ENCODE results near the gene ZNF593. TPM values are rescaled to one million over a fixed set of nuclear protein-coding genes. Genes with fewer than 3 reads are reported as not detected.

Gene ZNF593
- total RNA-seq, 4 donors from 2014 or later = 18.7 to 27.2 (median 26.9) TPM; not detected in 1

DNA sequence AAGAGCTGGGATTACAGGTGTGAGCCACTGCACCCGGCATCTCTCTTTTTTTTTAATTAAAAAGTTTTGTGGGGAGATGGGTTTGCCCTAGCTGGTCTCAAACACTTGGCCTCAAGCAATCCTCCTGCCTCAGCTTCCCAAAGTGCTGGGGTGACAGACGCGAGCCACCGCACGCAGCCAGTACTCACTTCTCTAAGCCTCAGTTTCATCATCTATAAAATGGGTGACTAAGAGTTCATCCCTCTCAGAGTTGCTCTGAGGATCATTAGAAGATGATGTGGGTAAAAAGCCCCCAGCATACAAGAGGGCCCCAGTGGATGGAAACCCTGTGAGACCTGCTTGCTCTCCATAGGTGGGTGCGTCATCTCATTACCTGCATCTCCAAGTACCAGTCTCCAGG lies 18.2 kb downstream of the ZNF593 start:
- WGBS, 2 donors (ENCODE audit: low coverage in 1 of 2) = 96% methylated on average over 6 of the region's 6 CpGs; no CpG with 5 or more reads in 1 of the 2 donors
- Histone ChIP-seq H3K4me3 (no peak overlapping the region), H3K4me1 (no peaks in the 10 kb centered on the region), H3K9me3 (no peaks in the 10 kb centered on the region), H3K27me3 (no peaks in the 10 kb centered on the region), H3K27ac (no peak overlapping the region), H3K36me3 (peaks cover 0 to 4% (median 0%) of the 10 kb centered on the region in 4 donors)
- TF ChIP-seq POLR2A (IDR thresholded peaks at IDR 0.05) (no peak), EP300 (IDR thresholded peaks at IDR 0.05; ENCODE audit: low read depth) (no peak)
- TF ChIP-seq, protein P1, sequence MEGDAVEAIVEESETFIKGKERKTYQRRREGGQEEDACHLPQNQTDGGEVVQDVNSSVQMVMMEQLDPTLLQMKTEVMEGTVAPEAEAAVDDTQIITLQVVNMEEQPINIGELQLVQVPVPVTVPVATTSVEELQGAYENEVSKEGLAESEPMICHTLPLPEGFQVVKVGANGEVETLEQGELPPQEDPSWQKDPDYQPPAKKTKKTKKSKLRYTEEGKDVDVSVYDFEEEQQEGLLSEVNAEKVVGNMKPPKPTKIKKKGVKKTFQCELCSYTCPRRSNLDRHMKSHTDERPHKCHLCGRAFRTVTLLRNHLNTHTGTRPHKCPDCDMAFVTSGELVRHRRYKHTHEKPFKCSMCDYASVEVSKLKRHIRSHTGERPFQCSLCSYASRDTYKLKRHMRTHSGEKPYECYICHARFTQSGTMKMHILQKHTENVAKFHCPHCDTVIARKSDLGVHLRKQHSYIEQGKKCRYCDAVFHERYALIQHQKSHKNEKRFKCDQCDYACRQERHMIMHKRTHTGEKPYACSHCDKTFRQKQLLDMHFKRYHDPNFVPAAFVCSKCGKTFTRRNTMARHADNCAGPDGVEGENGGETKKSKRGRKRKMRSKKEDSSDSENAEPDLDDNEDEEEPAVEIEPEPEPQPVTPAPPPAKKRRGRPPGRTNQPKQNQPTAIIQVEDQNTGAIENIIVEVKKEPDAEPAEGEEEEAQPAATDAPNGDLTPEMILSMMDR (IDR thresholded peaks at IDR 0.05) = no peak
- intact Hi-C loops (cut with DNase I; ENCODE audit: low total_unique reads) (no loop called here), in situ Hi-C loops (cut with MboI; ENCODE audit: low pct_ligation_motif_present in 1 of 4, low pct_unique_long_range_greater_than_20kb in 1 of 4, low sequenced_read_pairs in 3 of 4) (no loop called here)
- no peak for DNase-seq

DNA sequence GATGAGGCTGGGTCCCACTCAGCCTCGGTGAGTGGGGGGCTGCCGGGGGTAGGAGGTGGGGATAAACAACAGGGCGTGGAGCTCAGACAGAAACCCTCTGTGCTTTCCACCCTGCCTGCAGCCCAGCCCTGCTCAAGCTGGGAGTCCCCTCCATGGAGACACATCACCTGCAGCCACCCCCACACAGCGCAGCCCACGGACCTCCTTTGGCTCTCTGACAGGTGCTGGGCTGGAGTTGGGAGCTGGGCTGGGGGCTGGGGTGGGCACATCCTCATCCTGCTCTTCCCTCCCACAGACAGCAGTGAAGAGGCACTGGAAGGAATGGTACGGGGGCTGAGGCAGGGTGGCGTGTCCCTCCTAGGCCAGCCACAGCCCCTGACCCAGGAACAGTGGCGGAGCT lies 18.8 kb downstream of the ZNF593 start:
- TF ChIP-seq POLR2A (IDR thresholded peaks at IDR 0.05) (no peak), EP300 (IDR thresholded peaks at IDR 0.05; ENCODE audit: low read depth) (no peak), POLR2AphosphoS5 (IDR thresholded peaks at IDR 0.05) (no peak)
- TF ChIP-seq, protein P1 (IDR thresholded peaks at IDR 0.05) = no peak
- intact Hi-C loops (cut with DNase I; ENCODE audit: low total_unique reads) = no loop called here
- Histone ChIP-seq H3K27me3 (no peaks in the 10 kb centered on the region), H3K9me3 (no peaks in the 10 kb centered on the region), H3K27ac (no peak overlapping the region), H3K36me3 (peaks cover 0 to 4% (median 0%) of the 10 kb centered on the region in 4 donors), H3K4me3 (no peak overlapping the region), H3K4me1 (no peaks in the 10 kb centered on the region)
- in situ Hi-C loops (cut with MboI; ENCODE audit: low pct_ligation_motif_present in 1 of 4, low pct_unique_long_range_greater_than_20kb in 1 of 4, low sequenced_read_pairs in 3 of 4) = no loop called here
- DNase-seq = no peak
- WGBS, 2 donors (ENCODE audit: low coverage in 1 of 2) = 93% methylated on average over 8 of the region's 8 CpGs; no CpG with 5 or more reads in 1 of the 2 donors

DNA sequence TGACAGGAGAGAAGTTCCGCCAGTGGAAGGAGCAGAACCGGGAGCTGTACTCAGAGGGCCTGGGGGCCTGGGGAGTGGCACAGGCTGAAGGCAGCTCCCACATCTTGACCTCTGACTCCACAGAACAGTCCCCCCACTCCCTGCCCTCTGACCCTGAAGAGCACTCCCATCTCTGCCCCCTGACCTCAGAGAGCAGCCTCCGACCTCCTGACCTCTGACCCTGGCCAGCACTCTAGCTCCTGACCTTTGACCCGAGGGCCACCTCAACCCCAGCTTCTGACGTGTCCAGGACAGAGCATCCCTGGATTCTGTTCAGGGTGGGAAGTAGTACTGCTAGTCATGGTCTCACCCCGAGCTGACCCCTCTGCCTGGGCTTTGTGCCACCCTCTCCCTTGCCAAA lies 19.6 kb downstream of the ZNF593 start:
- intact Hi-C loops (cut with DNase I; ENCODE audit: low total_unique reads) (no loop called here), in situ Hi-C loops (cut with MboI; ENCODE audit: low pct_ligation_motif_present in 1 of 4, low pct_unique_long_range_greater_than_20kb in 1 of 4, low sequenced_read_pairs in 3 of 4) (no loop called here)
- H3K27me3 ChIP-seq = no peaks in the 10 kb centered on the region
- no peak for TF ChIP-seq EP300 (IDR thresholded peaks at IDR 0.05; ENCODE audit: low read depth)
- no peak for TF ChIP-seq POLR2A (IDR thresholded peaks at IDR 0.05)
- no peak for TF ChIP-seq POLR2AphosphoS5 (IDR thresholded peaks at IDR 0.05)
- TF ChIP-seq, protein P1 (IDR thresholded peaks at IDR 0.05) = no peak
- no peak overlapping the region for H3K4me3 ChIP-seq
- H3K4me1 ChIP-seq = no peaks in the 10 kb centered on the region
- DNase-seq = no peak
- no peaks in the 10 kb centered on the region for H3K9me3 ChIP-seq
- 74 to 100% methylated on average over 1 to 6 of the region's 6 CpGs for WGBS, 2 donors (ENCODE audit: low coverage in 1 of 2)
- peaks cover 0 to 3% (median 0%) of the 10 kb centered on the region in 4 donors for H3K36me3 ChIP-seq
- no peak overlapping the region for H3K27ac ChIP-seq

DNA sequence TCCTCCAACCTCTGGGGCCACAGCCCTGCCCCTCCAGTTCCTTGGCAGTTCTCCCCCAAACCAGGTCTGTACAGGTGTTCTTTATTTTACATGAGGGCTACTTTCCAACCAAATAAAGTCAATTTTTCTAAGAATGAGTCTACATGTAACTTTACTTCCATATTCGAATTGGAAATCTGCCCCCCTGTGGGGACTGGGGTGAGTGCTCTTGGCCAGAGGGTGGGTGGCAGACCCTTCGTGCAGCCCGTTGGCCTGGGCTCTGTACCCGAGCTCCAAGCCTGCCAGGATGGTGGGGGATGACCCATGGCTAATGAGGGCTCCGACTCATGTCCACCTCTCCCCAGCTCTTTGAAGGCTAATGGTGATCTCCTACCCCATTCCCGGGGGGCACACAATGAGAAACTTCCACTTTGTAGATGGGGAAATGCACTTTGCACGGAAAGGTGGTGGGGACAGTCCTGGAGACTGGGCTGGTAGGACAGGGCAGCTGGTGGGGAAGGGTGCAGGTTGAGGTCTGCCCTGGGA lies 20.1 kb downstream of the ZNF593 start:
- intact Hi-C loops (cut with DNase I; ENCODE audit: low total_unique reads) (no loop called here), in situ Hi-C loops (cut with MboI; ENCODE audit: low pct_ligation_motif_present in 1 of 4, low pct_unique_long_range_greater_than_20kb in 1 of 4, low sequenced_read_pairs in 3 of 4) (no loop called here)
- DNase-seq = no peak
- no peak for TF ChIP-seq POLR2AphosphoS5 (IDR thresholded peaks at IDR 0.05)
- TF ChIP-seq POLR2A (IDR thresholded peaks at IDR 0.05) = no peak
- TF ChIP-seq, protein P1 (IDR thresholded peaks at IDR 0.05) = no peak
- TF ChIP-seq EP300 (IDR thresholded peaks at IDR 0.05; ENCODE audit: low read depth) = no peak
- H3K9me3 ChIP-seq = no peaks in the 10 kb centered on the region
- WGBS, 2 donors (ENCODE audit: low coverage in 1 of 2) = 89% methylated on average over 7 of the region's 7 CpGs; no CpG with 5 or more reads in 1 of the 2 donors
- H3K36me3 ChIP-seq = no peaks in the 10 kb centered on the region
- no peak overlapping the region for H3K4me3 ChIP-seq
- H3K27ac ChIP-seq = no peak overlapping the region
- no peaks in the 10 kb centered on the region for H3K27me3 ChIP-seq
- no peaks in the 10 kb centered on the region for H3K4me1 ChIP-seq

All from transverse colon (tissue), 4 donors.